Measurements from ENCODE around the gene PDK2. TPM values are rescaled to one million over a fixed set of nuclear protein-coding genes. Genes with fewer than 3 reads are reported as not detected.

PDK2 gene
- total RNA-seq, 1 donor from 2014 or later: 14.5 TPM

DNA sequence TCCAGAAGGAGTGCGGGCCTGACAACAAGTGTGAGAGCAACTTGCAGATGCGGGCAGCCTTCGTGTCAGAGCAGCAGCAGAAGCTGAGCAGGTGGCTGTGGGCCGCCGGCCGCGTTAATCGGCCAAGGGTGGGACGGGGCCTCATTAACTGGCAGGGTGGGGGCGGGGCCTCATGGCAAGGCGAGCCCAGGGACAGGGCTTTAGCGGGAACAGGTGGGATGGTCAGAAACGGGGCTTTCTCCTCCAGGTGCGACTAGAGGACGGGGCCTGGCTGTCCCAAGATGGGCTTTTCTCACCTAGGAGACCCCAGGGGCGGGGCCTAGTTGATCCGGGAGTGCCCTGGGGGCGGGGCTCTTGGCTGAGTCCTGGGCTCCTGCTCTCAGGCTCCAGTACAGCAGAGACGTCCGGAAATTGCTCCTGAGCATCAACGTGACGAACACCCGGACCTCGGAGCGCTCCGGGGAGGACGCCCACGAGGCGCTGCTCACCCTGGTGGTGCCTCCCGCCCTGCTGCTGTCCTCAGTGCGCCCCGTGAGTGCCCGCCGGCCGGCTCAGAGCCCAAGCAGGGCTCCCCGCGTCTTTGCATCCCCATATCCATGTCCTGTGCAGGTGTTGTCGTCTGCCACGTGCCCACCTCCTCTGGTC lies 18.4 kb upstream of the PDK2 start:
- peaks cover 34% of the 10 kb centered on the region for H3K36me3 ChIP-seq (ENCODE audit: control insufficient read depth, insufficient read depth, low read length)
- TF ChIP-seq CTCF (IDR thresholded peaks at IDR 0.05; ENCODE audit: insufficient read depth, low read length, poor library complexity, severe bottlenecking): no peak
- DNase-seq (ENCODE audit: low read depth): no peak
- H3K4me3 ChIP-seq (ENCODE audit: low read depth, low read length): no peak overlapping the region
- no peaks in the 10 kb centered on the region for H3K27me3 ChIP-seq (ENCODE audit: control insufficient read depth, insufficient read depth, low read length)

- Histone ChIP-seq H3K27me3 (ENCODE audit: control insufficient read depth, insufficient read depth, low read length) (no peaks in the 10 kb centered on the region), H3K36me3 (ENCODE audit: control insufficient read depth, insufficient read depth, low read length) (peaks cover 30% of the 10 kb centered on the region), H3K4me3 (ENCODE audit: low read depth, low read length) (no peak overlapping the region)
- no peak for DNase-seq (ENCODE audit: low read depth)
- no peak for TF ChIP-seq CTCF (IDR thresholded peaks at IDR 0.05; ENCODE audit: insufficient read depth, low read length, poor library complexity, severe bottlenecking)
Measured at GRCh38 chr17:50078430-50078829, 16.7 kb upstream of the PDK2 start.

DNA sequence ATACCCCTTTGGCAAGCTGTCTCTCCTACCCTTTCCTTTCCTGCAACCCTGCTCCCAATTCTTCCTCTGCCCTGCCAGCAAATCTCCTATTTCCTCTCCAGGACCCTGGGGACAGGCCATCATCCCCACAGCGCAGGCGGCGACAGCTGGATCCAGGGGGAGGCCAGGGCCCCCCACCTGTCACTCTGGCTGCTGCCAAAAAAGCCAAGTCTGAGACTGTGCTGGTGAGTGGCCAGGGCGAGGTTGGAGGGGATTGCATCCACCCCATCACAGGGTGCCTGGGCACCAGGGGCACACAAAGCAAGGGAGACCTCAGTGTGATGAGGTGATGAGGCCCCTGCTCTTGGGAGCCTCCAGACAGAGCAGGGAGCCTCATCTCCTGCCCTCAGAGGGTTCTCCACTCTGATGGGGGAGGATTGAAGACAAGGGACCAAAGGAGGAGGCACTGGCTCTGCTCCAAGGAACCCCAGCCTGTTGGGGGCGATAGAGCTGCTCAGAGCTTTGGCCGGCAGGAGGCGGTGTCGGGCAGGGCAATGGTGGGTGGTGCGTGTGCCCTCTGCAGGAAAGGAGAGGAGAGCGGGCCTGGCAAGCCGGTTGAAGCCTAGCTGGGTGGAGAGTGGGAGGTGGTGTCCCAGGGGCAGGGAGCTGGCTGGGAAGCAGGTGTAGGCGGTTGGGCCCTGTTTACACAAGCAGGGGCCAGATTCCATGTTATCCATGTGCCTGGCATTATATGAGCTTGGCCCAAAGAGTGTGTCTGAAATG lies 15.6 kb upstream of the PDK2 start:
- peak; percentile 78 for TF ChIP-seq CTCF (IDR thresholded peaks at IDR 0.05; ENCODE audit: insufficient read depth, low read length, poor library complexity, severe bottlenecking)
- no peak for DNase-seq (ENCODE audit: low read depth)
- Histone ChIP-seq H3K36me3 (ENCODE audit: control insufficient read depth, insufficient read depth, low read length) (peaks cover 26% of the 10 kb centered on the region), H3K27me3 (ENCODE audit: control insufficient read depth, insufficient read depth, low read length) (no peaks in the 10 kb centered on the region), H3K4me3 (ENCODE audit: low read depth, low read length) (no peak overlapping the region)

GRCh38 chr17:50080096-50080480 lies 15.1 kb upstream of the PDK2 start:
- no peak for TF ChIP-seq CTCF (IDR thresholded peaks at IDR 0.05; ENCODE audit: insufficient read depth, low read length, poor library complexity, severe bottlenecking)
- no peak for DNase-seq (ENCODE audit: low read depth)
- Histone ChIP-seq H3K4me3 (ENCODE audit: low read depth, low read length) (no peak overlapping the region), H3K27me3 (ENCODE audit: control insufficient read depth, insufficient read depth, low read length) (no peaks in the 10 kb centered on the region), H3K36me3 (ENCODE audit: control insufficient read depth, insufficient read depth, low read length) (peaks cover 24% of the 10 kb centered on the region)

DNA sequence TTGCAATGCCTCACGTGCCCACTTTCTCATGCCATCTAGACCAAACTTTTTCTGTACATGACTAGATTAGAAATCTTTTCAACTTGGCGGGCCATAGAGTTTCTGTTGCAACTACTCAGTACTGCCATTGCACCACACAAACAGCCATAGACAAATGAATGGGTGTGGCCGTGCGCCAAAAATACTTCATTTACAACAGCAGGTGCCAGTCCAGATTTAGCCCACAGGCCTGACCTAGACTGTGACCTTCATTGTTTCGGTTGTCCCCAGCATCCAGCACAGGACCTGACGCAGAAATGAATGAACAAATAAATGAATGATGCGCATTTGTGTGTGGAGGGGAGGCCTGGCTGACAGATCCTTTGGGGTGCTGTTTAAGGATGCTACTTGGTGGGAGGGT lies 14.3 kb upstream of the PDK2 start:
- peaks cover 20% of the 10 kb centered on the region for H3K36me3 ChIP-seq (ENCODE audit: control insufficient read depth, insufficient read depth, low read length)
- H3K4me3 ChIP-seq (ENCODE audit: low read depth, low read length): no peak overlapping the region
- no peaks in the 10 kb centered on the region for H3K27me3 ChIP-seq (ENCODE audit: control insufficient read depth, insufficient read depth, low read length)
- no peak for DNase-seq (ENCODE audit: low read depth)
- TF ChIP-seq CTCF (IDR thresholded peaks at IDR 0.05; ENCODE audit: insufficient read depth, low read length, poor library complexity, severe bottlenecking): no peak

All from kidney epithelial cell (primary cell).